NCI-H1930 (cell line): ENCODE data around the gene ZFYVE21.
"Not testable (repeated sequence)": the region's sequence is repeated elsewhere in the genome, so short reads cannot be mapped to it uniquely, and the experiment has no call there.

Experiments used
- DNase-seq, 2 experiments: peaks; one replicate each; lab custom pipeline; 2025; lab: John Stamatoyannopoulos, UW

ZFYVE21 gene

DNA sequence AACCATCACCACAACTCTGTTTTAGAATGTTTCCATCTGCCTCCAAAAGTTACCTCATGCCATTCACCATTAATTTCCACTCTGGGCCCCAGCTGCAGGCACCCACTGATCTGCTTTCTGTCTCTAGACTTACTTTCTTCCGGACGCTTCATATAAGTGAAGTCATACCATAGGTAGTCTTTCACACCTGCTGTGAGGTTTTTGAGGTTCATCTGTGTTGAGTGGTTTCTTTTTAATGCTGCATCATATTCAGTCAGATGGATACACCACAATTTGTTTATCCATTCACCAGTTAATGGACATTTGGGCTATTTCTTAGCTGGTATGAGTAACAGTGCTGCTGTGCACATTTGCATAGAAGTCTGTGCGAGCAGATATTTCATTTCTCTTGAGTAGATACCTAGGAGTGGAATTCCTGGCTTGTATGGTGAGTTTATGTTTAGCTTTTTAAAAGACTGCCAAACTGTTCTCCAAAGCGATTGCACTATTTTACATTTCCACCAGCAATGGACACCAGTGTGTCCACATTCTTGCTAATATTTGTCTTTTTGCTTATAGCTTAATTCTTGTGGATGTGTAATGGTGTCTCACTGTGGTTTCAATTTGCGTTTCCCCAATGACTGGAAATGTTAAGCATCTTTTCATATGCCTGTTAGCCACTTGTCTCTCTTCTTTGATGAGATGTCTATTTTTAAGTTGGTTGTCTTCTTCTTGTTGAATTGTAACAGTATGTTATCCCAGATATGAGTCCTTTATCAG lies 48.3 kb downstream of the ZFYVE21 start:
- no peak for DNase-seq

DNA sequence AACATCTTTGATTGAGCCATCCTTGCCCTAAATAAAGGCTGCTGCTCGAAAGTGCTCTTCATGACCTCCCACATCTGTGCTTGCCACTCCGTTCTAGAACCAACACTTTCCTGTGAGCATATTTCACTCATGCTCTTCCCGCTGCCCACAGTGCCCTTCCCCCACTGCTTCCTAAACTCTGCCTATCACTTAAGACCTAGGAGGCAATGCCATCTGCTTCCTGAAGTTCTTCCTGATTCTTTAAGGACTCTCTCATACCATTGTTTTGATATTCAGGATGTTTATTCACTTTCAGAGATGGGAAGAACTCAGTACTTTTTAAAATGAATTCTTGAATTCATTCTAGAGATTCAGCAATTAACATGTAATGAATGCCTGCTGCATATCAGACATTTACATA lies 49.9 kb downstream of the ZFYVE21 start:
- DNase-seq = no peak

DNA sequence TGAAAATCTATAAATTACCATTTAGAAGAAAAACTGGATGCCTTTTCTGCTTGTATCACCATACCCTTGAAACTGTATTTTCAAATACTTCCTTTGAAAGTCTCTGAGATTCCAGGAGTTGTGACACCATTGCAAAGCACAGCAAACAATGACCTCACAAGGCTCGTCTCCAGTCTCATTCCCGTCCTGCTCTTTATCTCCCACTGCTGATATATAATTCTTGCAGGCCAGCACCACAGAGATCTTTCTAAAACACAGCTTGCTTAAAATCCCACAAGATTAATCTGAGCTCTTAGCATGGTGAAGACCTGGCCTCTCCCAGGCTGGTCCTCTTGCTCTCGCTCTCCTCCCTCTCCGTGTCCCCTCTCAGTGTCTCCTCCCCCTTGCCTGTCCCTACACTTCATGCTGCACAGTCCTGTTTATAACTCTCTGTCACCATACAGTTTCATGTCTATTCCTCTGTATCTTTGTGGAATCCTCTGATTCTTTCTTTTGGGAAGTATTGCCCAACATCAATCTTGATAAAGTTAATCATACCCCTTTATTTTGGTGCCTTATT lies 51.8 kb downstream of the ZFYVE21 start:
- no peak for DNase-seq

GRCh38 chr14:103770500-103770899 lies 54.9 kb downstream of the ZFYVE21 start:
- DNase-seq = no peak

DNA sequence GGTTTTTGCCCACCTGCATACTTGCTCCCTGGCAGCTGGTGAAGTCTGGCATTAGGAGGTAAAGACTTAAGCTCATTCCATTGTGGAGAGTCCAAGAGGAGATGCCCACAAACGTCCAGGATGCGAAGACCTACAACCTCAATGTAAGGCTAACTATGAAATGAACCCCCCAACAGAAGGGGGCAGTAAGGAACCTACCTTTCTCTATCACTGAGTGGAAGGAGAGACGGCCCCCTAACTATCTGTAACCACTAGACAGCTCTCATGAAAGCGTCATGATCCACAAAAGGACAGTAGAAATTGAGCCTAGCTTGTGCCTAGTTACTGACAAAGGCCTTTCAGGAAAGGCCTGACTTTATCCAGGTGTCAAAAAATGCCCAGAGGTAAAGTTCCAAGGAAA lies 55.3 kb downstream of the ZFYVE21 start:
- no peak for DNase-seq

GRCh38 chr14:103772078-103772712 lies 56.6 kb downstream of the ZFYVE21 start:
- no peak for DNase-seq

DNA sequence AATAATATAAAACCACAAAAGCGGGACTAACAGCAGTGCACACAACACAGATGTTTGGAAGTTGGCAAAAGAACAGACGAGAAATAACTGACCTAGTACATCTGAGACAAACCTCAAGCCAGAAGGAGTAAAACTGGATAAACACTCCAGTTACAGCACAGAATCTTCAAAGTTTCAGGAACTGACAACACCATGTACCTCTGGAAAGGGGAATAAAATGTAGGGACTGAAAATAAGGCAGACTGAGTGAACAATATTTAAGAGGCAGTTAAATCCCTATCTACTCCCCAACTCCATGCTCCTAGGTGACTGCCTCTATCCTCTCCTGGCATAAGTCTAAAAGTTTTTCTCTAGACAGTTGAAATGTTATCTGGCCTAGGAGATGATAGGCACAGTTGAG lies 57.9 kb downstream of the ZFYVE21 start:
- no peak for DNase-seq

DNA sequence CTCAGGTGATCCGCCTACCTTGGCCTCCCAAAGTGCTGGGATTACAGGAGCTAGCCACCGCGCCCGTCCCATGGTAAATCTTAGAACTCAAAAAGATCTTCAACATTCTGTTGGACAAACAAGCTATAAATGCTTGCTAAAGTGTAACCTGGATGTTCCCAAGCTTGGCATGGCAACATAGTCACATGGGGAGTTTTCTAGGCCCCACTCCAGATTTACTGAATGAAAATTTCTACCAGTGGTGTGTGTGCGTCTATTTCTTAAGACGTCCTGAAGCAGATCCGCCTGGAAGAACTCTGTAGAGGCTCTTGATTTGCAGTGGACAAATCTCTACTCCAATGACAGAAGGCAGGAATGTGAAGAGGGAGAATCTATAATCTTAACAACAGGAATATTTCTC lies 59.9 kb downstream of the ZFYVE21 start:
- no peak for DNase-seq

DNA sequence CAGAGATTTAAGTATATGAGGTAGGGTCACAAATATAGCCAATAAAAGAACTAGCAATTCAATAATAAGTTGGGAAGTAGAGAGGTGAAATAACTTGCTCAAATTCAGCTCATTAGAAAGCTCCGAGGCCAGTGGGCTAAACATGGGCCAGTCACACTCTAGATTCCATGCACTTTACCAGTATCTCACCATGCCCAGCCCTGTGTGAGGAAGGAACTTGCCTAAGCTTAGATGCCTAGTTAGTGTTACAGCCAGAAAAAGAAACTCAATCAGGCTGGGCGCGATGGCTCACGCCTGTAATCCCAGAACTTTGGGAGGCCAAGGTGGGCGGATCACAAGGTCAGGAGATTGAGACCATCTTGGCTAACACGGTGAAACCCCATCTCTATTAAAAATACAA lies 60.7 kb downstream of the ZFYVE21 start:
- not testable (repeated sequence) for DNase-seq

- DNase-seq = no peak
Observed at GRCh38 chr14:103782376-103782775, 66.8 kb downstream of the ZFYVE21 start.
